BLaER1 treated with 17β-estradiol and CSF1 and Interleukin-3, amounts not matched to agents 10 nM and 100 nM (cell line): ENCODE measurements around the gene MINK1.
"Not testable (repeated sequence)": the region's sequence is repeated elsewhere in the genome, so short reads cannot be mapped to it uniquely, and the experiment has no call there.

ENCODE experiments used
- H3K27ac ChIP-seq, 11 experiments: shearing (Covaris generic); formaldehyde crosslinking; 2 replicates each; pipeline ENCODE4 v1.8.1; 2022
- H3K27me3 ChIP-seq, 11 experiments: shearing (Covaris generic); formaldehyde crosslinking; 2 replicates each; pipeline ENCODE4 v1.8.1; 2022
- H3K36me3 ChIP-seq, 11 experiments: shearing (Covaris generic); formaldehyde crosslinking; 2 replicates each; pipeline ENCODE4 v1.8.1; 2022
- H3K4me1 ChIP-seq, 10 experiments: shearing (Covaris generic); formaldehyde crosslinking; 2 replicates each; pipeline ENCODE4 v1.8.1; 2022
- H3K4me2 ChIP-seq, 11 experiments: shearing (Covaris generic); formaldehyde crosslinking; 2 replicates each; pipeline ENCODE4 v1.8.1; 2022
- H3K4me3 ChIP-seq, 10 experiments: shearing (Covaris generic); formaldehyde crosslinking; 2 replicates each; pipeline ENCODE4 v1.8.1; 2022
- H3K9ac ChIP-seq, 11 experiments: shearing (Covaris generic); formaldehyde crosslinking; 2 replicates each; pipeline ENCODE4 v1.8.1; 2022
- H3K9me3 ChIP-seq, 11 experiments: shearing (Covaris generic); formaldehyde crosslinking; replicated peaks in 1 of 11; 2 replicates each; pipeline ENCODE4 v1.8.1; 2022
- H4K20me1 ChIP-seq, 11 experiments: shearing (Covaris generic); formaldehyde crosslinking; 2 replicates each; pipeline ENCODE4 v1.8.1; 2022
- Cebpa-rat ChIP-seq, 11 experiments: shearing (Covaris generic); IDR thresholded peaks; 2 replicates each; pipeline ENCODE4 v1.8.1; 2022

MINK1 gene

DNA sequence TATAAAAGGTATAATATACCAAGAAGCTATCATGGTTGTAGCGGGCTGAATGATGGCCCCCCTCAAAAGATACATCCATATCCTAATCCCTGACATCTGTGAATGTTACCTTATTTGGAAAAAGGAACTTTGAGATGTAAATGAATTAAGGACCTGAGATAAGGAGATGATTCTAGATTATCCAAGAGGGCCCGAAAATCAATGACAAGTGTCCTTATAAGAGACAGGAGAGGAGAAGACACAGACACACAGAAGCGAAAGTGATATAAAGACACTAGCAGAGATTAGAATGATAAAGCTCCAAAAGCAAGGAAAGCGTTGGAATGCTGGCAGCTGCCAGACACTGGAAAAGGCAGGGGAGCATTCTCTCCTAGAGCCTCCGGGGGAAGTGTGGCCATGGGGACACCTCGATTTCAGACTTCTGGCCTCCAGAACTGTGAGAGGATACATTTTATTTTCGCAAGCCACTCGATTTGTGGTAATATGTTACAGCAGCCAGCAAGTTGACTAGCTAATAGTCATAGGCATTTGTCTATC, 86.4 kb downstream of the MINK1 start:
- peak overlapping the region in 1 of 11 experiments; percentile 7; a peak in 1 of 22 replicates for H3K9ac ChIP-seq
- no peaks in the 10 kb centered on the region for H3K27me3 ChIP-seq
- H3K4me1 ChIP-seq, result peaks cover 0 to 27% (median 12%) of the 10 kb centered on the region in 10 experiments; a peak in 14 of 20 replicates
- TF ChIP-seq Cebpa-rat (IDR thresholded peaks at IDR 0.05), result no peak
- H3K4me2 ChIP-seq, result peak overlapping the region in 5 of 11 experiments; percentile 18 to 66 (median 56); a peak in 6 of 22 replicates
- no peaks in the 10 kb centered on the region for H4K20me1 ChIP-seq
- no peaks in the 10 kb centered on the region for H3K36me3 ChIP-seq
- H3K9me3 ChIP-seq, result no peaks in the 10 kb centered on the region
- no peak overlapping the region for H3K4me3 ChIP-seq
- peak overlapping the region in 4 of 11 experiments; percentile 8 to 38 (median 19); a peak in 8 of 22 replicates for H3K27ac ChIP-seq

DNA sequence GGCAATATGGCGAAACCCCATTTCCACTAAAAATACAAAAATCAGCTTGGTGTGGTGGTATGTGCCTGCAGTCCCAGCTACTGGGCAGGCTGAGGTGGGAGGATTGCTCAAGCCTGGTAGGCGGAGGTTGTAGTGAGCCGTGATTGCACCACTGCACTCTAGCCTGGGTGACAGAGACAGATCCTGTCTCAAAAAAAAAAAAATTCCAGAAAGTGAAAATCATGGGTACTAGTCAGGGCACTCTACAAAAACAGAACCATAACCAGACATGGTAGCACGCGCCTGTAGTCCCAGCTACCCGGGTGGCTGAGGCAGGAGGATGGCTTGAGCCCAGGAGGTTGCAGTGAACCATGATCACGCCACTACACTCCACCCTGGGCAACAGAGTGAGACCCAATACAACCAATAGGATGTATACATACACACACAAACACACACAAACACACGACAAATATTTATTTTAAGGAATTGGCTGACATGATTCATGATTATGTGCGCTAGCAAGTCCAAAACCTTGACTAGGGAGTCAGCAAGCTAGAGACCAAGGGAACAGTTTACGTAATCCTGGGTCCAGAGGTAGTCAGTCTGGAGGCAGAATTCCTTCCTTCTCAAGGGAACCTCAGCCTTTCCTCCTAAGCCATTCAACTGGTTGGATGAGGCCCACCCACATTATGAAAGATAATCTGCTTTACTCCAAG, 87.4 kb downstream of the MINK1 start:
- H3K9ac ChIP-seq, result peak overlapping the region in 1 of 11 experiments; percentile 7; a peak in 2 of 22 replicates
- peak overlapping the region in 5 of 11 experiments; percentile 19 to 57 (median 31); a peak in 8 of 22 replicates for H3K27ac ChIP-seq
- peaks cover 0 to 27% (median 12%) of the 10 kb centered on the region in 10 experiments; a peak in 14 of 20 replicates for H3K4me1 ChIP-seq
- H3K36me3 ChIP-seq, result no peaks in the 10 kb centered on the region
- peak in 6 of 11 experiments; percentile 20 to 67 (median 49); a peak in 7 of 22 replicates for TF ChIP-seq Cebpa-rat (IDR thresholded peaks at IDR 0.05)
- no peak overlapping the region for H3K4me3 ChIP-seq
- no peaks in the 10 kb centered on the region for H3K9me3 ChIP-seq
- H3K4me2 ChIP-seq, result peak overlapping the region in 9 of 11 experiments; percentile 12 to 66 (median 48); a peak in 14 of 22 replicates
- H3K27me3 ChIP-seq, result no peaks in the 10 kb centered on the region
- no peaks in the 10 kb centered on the region for H4K20me1 ChIP-seq

DNA sequence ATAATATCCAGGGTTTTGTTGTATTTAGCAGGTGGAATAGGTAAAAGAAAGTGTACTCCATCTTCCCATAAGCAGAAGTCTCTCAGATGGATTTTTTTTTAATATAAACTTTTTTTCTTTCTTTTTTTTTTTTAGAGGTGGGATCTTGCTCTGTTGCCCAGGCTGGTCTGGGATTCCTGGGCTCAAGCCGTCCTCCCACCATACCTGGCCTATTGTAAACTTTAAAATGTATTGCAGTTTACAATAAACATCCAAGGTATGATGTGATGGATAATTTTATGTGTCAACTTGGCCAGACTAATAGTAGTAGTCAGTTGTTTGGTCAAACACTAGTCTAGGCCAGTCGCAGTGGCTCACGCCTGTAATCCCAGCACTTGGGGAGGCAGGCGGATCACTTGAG, 88.2 kb downstream of the MINK1 start:
- H4K20me1 ChIP-seq, result no peaks in the 10 kb centered on the region
- no peaks in the 10 kb centered on the region for H3K9me3 ChIP-seq
- no peaks in the 10 kb centered on the region for H3K27me3 ChIP-seq
- no peak overlapping the region for H3K27ac ChIP-seq
- H3K9ac ChIP-seq, result no peak overlapping the region
- H3K4me3 ChIP-seq, result no peak overlapping the region
- no peak for TF ChIP-seq Cebpa-rat (IDR thresholded peaks at IDR 0.05)
- no peaks in the 10 kb centered on the region for H3K36me3 ChIP-seq
- peak overlapping the region in 3 of 11 experiments; percentile 48 to 66 (median 60); a peak in 3 of 22 replicates for H3K4me2 ChIP-seq
- peaks cover 0 to 29% (median 12%) of the 10 kb centered on the region in 10 experiments; a peak in 14 of 20 replicates for H3K4me1 ChIP-seq

- Histone ChIP-seq H3K9ac (peak overlapping the region in 1 of 11 experiments; percentile 1; a peak in 1 of 22 replicates), H3K36me3 (peaks cover 0 to 26% (median 9%) of the 10 kb centered on the region in 11 experiments; a peak in 15 of 22 replicates), H3K27ac (0 out of 22 replicates have a peak overlapping the region, but pooled peaks of 1 of the 11 experiments have one; percentile 10), H3K4me2 (peak overlapping the region in 3 of 11 experiments; percentile 26 to 68 (median 64); a peak in 6 of 22 replicates), H3K4me1 (peaks cover 4 to 32% (median 5%) of the 10 kb centered on the region in 10 experiments)
- not testable (repeated sequence) for H3K4me3 ChIP-seq, H3K27me3 ChIP-seq, H4K20me1 ChIP-seq, H3K9me3 ChIP-seq
Observed at GRCh38 chr17:4926577-4927335, 93.6 kb downstream of the MINK1 start.

DNA sequence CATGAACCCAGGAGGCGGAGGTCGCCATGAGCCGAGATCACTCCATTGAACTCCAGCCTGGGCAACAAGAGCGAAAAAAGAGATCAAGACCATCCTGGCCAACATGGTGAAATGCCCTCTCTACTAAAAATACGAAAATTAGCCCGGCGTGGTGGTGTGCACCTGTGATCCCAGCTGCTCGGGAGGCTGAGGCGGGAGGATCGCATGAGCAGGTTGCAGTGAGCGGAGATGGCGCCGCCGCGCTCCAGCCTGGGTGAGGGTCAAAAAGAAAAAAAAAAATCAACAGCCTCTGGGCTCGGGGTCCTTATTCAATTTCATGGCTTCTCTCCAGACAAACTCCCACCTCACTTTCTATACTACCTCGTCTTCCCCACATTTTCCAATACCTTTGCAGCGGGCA, 95.7 kb downstream of the MINK1 start:
- TF ChIP-seq Cebpa-rat (IDR thresholded peaks at IDR 0.05), result no peak
- Histone ChIP-seq H3K9ac (no peak overlapping the region), H3K27me3 (no peaks in the 10 kb centered on the region), H3K27ac (no peak overlapping the region), H4K20me1 (peaks cover 0 to 5% (median 0%) of the 10 kb centered on the region in 11 experiments; a peak in 2 of 22 replicates), H3K4me1 (peaks cover 11 to 50% (median 23%) of the 10 kb centered on the region in 10 experiments), H3K4me2 (no peak overlapping the region), H3K36me3 (peaks cover 0 to 26% (median 9%) of the 10 kb centered on the region in 11 experiments; a peak in 15 of 22 replicates), H3K9me3 (no peaks in the 10 kb centered on the region), H3K4me3 (no peak overlapping the region)

DNA sequence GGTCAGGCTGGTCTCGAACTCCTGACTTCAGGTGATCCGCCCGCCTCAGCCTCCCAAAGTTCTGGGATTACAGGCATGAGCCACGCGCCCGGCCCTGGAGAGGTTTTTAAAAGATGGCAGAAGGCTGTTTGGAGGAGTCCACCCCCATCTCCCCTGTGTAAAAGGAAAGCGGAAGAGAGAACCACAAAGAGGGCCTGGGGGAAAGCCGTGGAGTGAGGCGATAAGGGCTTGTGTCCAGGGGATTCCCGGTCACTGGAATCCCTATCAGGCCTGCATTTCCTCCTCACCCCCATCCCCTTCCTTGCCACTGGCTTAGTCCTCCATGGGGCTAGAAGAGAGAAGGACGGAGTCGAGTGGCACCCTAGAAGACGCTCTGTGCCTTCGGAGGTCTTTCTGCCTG, 98.8 kb downstream of the MINK1 start, which contains the start of gene GP1BA:
Gene GP1BA, plus strand, starts transcription at position 315 of the 400 bp plus-strand sequence. CDS start 328 bp downstream, outside the sequence.
- Histone ChIP-seq H3K4me1 (peaks cover 21 to 63% (median 42%) of the 10 kb centered on the region in 10 experiments), H3K9me3 (no peaks in the 10 kb centered on the region), H3K36me3 (peaks cover 14 to 46% (median 26%) of the 10 kb centered on the region in 11 experiments), H3K4me3 (no peak within 1 kb of the TSS), H3K27me3 (no peaks in the 10 kb centered on the region), H3K27ac (peak within 1 kb of the TSS in 1 of 11 experiments; percentile 44; a peak in 1 of 22 replicates), H3K4me2 (peak within 1 kb of the TSS; percentile 31 to 70 (median 51); a peak in 21 of 22 replicates), H3K9ac (peak within 1 kb of the TSS in 1 of 11 experiments; percentile 13; a peak in 1 of 22 replicates), H4K20me1 (peaks cover 0 to 26% (median 5%) of the 10 kb centered on the region in 11 experiments; a peak in 8 of 22 replicates)
- no peak for TF ChIP-seq Cebpa-rat (IDR thresholded peaks at IDR 0.05)

GRCh38 chr17:4932756-4933155, 99.6 kb downstream of the MINK1 start:
- H3K9ac ChIP-seq, result no peak overlapping the region
- no peak overlapping the region for H3K4me3 ChIP-seq
- peaks cover 25 to 63% (median 50%) of the 10 kb centered on the region in 10 experiments for H3K4me1 ChIP-seq
- peaks cover 0 to 31% (median 5%) of the 10 kb centered on the region in 11 experiments; a peak in 8 of 22 replicates for H4K20me1 ChIP-seq
- H3K27ac ChIP-seq, result no peak overlapping the region
- peak overlapping the region in 6 of 11 experiments; percentile 3 to 51 (median 22); a peak in 6 of 22 replicates for H3K4me2 ChIP-seq
- H3K9me3 ChIP-seq, result no peaks in the 10 kb centered on the region
- peaks cover 22 to 54% (median 34%) of the 10 kb centered on the region in 11 experiments for H3K36me3 ChIP-seq
- no peak for TF ChIP-seq Cebpa-rat (IDR thresholded peaks at IDR 0.05)
- H3K27me3 ChIP-seq, result no peaks in the 10 kb centered on the region

DNA sequence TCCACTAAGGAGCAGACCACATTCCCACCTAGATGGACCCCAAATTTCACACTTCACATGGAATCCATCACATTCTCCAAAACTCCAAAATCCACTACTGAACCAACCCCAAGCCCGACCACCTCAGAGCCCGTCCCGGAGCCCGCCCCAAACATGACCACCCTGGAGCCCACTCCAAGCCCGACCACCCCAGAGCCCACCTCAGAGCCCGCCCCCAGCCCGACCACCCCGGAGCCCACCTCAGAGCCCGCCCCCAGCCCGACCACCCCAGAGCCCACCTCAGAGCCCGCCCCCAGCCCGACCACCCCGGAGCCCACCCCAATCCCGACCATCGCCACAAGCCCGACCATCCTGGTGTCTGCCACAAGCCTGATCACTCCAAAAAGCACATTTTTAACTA, 100.5 kb downstream of the MINK1 start:
- H3K27me3 ChIP-seq, result no peaks in the 10 kb centered on the region
- H3K9me3 ChIP-seq, result no peaks in the 10 kb centered on the region
- H3K36me3 ChIP-seq, result peaks cover 28 to 61% (median 42%) of the 10 kb centered on the region in 11 experiments
- peak overlapping the region in 6 of 11 experiments; percentile 2 to 50 (median 38); a peak in 6 of 22 replicates for H3K27ac ChIP-seq
- H3K4me1 ChIP-seq, result peaks cover 34 to 70% (median 59%) of the 10 kb centered on the region in 10 experiments
- TF ChIP-seq Cebpa-rat (IDR thresholded peaks at IDR 0.05), result no peak
- H3K4me3 ChIP-seq, result no peak overlapping the region
- H4K20me1 ChIP-seq, result peaks cover 0 to 40% (median 10%) of the 10 kb centered on the region in 11 experiments; a peak in 12 of 22 replicates
- H3K4me2 ChIP-seq, result peak overlapping the region; percentile 70 to 91 (median 82); a peak in 21 of 22 replicates
- H3K9ac ChIP-seq, result peak overlapping the region in 7 of 11 experiments; percentile 16 to 70 (median 53); a peak in 9 of 22 replicates
